ENCODE data around the gene RGL1. TPM values are rescaled to one million over a fixed set of nuclear protein-coding genes. Genes with fewer than 3 reads are reported as not detected.

The RGL1 gene
- total and polyA plus RNA-seq, 9 of the 15 experiments (the other 6 are each of a cell fraction or from before 2014, with no cell fraction given) = under 0.01 to 0.07 (median 0.04) TPM

DNA sequence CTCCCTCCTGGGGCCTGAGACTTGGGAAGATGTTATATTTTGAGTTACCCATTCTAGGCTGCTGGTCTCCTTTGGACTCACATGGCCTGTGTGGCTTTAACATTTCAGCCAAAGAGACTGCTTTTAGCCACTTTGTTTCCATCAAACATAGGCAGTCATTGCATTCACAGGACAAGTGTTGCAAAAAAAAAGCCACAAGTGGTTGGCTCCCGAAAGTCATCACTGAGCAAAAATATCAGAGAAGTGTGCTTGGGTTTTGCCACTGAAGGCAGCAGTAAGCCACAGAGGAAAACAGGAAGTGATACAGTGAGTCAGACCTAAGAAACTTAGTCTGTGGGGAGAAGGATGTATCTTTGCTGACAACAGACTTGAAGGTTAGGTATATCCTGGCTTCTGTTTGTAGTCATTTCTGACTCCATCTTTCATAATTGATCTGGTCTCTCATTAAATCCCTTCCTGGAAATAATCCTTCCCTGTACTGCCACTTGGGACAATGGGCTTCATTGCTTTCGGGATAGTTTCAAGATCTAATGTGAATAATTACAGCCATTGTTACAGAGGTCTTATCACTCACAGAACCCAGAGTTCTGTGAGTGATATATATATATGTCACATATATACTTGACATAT is 151.8 kb downstream of the RGL1 start (continued):
- TF ChIP-seq, protein P1, sequence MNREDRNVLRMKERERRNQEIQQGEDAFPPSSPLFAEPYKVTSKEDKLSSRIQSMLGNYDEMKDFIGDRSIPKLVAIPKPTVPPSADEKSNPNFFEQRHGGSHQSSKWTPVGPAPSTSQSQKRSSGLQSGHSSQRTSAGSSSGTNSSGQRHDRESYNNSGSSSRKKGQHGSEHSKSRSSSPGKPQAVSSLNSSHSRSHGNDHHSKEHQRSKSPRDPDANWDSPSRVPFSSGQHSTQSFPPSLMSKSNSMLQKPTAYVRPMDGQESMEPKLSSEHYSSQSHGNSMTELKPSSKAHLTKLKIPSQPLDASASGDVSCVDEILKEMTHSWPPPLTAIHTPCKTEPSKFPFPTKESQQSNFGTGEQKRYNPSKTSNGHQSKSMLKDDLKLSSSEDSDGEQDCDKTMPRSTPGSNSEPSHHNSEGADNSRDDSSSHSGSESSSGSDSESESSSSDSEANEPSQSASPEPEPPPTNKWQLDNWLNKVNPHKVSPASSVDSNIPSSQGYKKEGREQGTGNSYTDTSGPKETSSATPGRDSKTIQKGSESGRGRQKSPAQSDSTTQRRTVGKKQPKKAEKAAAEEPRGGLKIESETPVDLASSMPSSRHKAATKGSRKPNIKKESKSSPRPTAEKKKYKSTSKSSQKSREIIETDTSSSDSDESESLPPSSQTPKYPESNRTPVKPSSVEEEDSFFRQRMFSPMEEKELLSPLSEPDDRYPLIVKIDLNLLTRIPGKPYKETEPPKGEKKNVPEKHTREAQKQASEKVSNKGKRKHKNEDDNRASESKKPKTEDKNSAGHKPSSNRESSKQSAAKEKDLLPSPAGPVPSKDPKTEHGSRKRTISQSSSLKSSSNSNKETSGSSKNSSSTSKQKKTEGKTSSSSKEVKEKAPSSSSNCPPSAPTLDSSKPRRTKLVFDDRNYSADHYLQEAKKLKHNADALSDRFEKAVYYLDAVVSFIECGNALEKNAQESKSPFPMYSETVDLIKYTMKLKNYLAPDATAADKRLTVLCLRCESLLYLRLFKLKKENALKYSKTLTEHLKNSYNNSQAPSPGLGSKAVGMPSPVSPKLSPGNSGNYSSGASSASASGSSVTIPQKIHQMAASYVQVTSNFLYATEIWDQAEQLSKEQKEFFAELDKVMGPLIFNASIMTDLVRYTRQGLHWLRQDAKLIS (CRISPR knock-in tag; IDR thresholded peaks at IDR 0.05) = no peak
- TF ChIP-seq TAF15 (IDR thresholded peaks at IDR 0.05; ENCODE audit: low read depth, low read length) = no peak
- TF ChIP-seq, protein P2, sequence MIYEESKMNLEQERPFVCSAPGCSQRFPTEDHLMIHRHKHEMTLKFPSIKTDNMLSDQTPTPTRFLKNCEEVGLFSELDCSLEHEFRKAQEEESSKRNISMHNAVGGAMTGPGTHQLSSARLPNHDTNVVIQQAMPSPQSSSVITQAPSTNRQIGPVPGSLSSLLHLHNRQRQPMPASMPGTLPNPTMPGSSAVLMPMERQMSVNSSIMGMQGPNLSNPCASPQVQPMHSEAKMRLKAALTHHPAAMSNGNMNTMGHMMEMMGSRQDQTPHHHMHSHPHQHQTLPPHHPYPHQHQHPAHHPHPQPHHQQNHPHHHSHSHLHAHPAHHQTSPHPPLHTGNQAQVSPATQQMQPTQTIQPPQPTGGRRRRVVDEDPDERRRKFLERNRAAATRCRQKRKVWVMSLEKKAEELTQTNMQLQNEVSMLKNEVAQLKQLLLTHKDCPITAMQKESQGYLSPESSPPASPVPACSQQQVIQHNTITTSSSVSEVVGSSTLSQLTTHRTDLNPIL (CRISPR knock-in tag; IDR thresholded peaks at IDR 0.05) = no peak
- TF ChIP-seq SMAD3 (CRISPR knock-in tag; conservative IDR thresholded peaks at IDR 0.05) = no peak
- TF ChIP-seq ARNT (IDR thresholded peaks at IDR 0.05) = no peak
- TF ChIP-seq, protein P3, sequence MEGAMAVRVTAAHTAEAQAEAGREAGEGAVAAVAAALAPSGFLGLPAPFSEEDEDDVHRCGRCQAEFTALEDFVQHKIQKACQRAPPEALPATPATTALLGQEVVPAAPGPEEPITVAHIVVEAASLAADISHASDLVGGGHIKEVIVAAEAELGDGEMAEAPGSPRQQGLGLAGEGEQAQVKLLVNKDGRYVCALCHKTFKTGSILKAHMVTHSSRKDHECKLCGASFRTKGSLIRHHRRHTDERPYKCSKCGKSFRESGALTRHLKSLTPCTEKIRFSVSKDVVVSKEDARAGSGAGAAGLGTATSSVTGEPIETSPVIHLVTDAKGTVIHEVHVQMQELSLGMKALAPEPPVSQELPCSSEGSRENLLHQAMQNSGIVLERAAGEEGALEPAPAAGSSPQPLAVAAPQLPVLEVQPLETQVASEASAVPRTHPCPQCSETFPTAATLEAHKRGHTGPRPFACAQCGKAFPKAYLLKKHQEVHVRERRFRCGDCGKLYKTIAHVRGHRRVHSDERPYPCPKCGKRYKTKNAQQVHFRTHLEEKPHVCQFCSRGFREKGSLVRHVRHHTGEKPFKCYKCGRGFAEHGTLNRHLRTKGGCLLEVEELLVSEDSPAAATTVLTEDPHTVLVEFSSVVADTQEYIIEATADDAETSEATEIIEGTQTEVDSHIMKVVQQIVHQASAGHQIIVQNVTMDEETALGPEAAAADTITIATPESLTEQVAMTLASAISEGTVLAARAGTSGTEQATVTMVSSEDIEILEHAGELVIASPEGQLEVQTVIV (CRISPR knock-in tag; IDR thresholded peaks at IDR 0.05; ENCODE audit: borderline replicate concordance) = no peak
- no peak for TF ChIP-seq TCFL5 (CRISPR knock-in tag; conservative IDR thresholded peaks at IDR 0.05)
- TF ChIP-seq ZNF224 (CRISPR knock-in tag; IDR thresholded peaks at IDR 0.05) = no peak
- TF ChIP-seq ZFX (CRISPR knock-in tag; IDR thresholded peaks at IDR 0.05) = no peak
- TF ChIP-seq, protein P4, sequence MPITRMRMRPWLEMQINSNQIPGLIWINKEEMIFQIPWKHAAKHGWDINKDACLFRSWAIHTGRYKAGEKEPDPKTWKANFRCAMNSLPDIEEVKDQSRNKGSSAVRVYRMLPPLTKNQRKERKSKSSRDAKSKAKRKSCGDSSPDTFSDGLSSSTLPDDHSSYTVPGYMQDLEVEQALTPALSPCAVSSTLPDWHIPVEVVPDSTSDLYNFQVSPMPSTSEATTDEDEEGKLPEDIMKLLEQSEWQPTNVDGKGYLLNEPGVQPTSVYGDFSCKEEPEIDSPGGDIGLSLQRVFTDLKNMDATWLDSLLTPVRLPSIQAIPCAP (CRISPR knock-in tag; IDR thresholded peaks at IDR 0.05; ENCODE audit: borderline replicate concordance) = no peak
- no peak for TF ChIP-seq CSDE1 (IDR thresholded peaks at IDR 0.05)
- TF ChIP-seq, protein P5, sequence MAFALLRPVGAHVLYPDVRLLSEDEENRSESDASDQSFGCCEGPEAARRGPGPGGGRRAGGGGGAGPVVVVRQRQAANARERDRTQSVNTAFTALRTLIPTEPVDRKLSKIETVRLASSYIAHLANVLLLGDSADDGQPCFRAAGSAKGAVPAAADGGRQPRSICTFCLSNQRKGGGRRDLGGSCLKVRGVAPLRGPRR (CRISPR knock-in tag; IDR thresholded peaks at IDR 0.05) = no peak
- TF ChIP-seq, protein P6, sequence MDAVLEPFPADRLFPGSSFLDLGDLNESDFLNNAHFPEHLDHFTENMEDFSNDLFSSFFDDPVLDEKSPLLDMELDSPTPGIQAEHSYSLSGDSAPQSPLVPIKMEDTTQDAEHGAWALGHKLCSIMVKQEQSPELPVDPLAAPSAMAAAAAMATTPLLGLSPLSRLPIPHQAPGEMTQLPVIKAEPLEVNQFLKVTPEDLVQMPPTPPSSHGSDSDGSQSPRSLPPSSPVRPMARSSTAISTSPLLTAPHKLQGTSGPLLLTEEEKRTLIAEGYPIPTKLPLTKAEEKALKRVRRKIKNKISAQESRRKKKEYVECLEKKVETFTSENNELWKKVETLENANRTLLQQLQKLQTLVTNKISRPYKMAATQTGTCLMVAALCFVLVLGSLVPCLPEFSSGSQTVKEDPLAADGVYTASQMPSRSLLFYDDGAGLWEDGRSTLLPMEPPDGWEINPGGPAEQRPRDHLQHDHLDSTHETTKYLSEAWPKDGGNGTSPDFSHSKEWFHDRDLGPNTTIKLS (IDR thresholded peaks at IDR 0.05; ENCODE audit: borderline replicate concordance, low read depth) = no peak

Data from K562 (cell line).